HepG2 (cell line): Measurements from ENCODE around the gene GRHPR. TPM values are rescaled to one million over a fixed set of nuclear protein-coding genes. Genes with fewer than 3 reads are reported as not detected.

ENCODE experiments used
- CCAR2 ChIP-seq: fragments of 200-400 bp; formaldehyde crosslinking; optimal IDR thresholded peaks from 2 replicates; pipeline ENCODE3; 2018; ENCODE audit warnings: low read depth, mild to moderate bottlenecking, low read length, moderate library complexity
- ETS1 ChIP-seq: sonication (generic); formaldehyde crosslinking; IDR thresholded peaks from 2 replicates; pipeline ENCODE4 v1.4.0; 2020; ENCODE audit warnings: missing genetic modification reagents
- NCOA5 ChIP-seq: sonication (generic); formaldehyde crosslinking; IDR thresholded peaks from 2 replicates; pipeline ENCODE4 v1.4.0; 2020; ENCODE audit warnings: missing genetic modification reagents
- SIX1 ChIP-seq: sonication (generic); formaldehyde crosslinking; IDR thresholded peaks from 2 replicates; pipeline ENCODE4 v1.4.0; 2020; ENCODE audit warnings: missing genetic modification reagents, borderline replicate concordance
- TBP ChIP-seq: sonication (generic); formaldehyde crosslinking; IDR thresholded peaks from 2 replicates; pipeline ENCODE4 v1.5.0; 2020; ENCODE audit warnings: missing genetic modification reagents
- THAP8 ChIP-seq: sonication (generic); formaldehyde crosslinking; IDR thresholded peaks from 2 replicates; pipeline ENCODE4 v1.5.1; 2020; ENCODE audit warnings: missing genetic modification reagents, mild to moderate bottlenecking, borderline replicate concordance
- TRAFD1 ChIP-seq: sonication (generic); formaldehyde crosslinking; IDR thresholded peaks from 2 replicates; pipeline ENCODE4 v1.5.1; 2020; ENCODE audit warnings: missing genetic modification reagents, mild to moderate bottlenecking, borderline replicate concordance
- ZBTB10 ChIP-seq: sonication (generic); formaldehyde crosslinking; IDR thresholded peaks from 2 replicates; pipeline ENCODE4 v1.4.0; 2020; ENCODE audit warnings: missing genetic modification reagents, borderline replicate concordance
- ZFAT ChIP-seq: sonication (generic); formaldehyde crosslinking; conservative IDR thresholded peaks from 2 replicates; pipeline ENCODE4 v1.8.1; 2023; ENCODE audit warnings: missing genetic modification reagents, inconsistent platforms
- ZFP91 ChIP-seq: sonication (generic); formaldehyde crosslinking; IDR thresholded peaks from 2 replicates; pipeline ENCODE4 v1.9.0; 2022; ENCODE audit warnings: missing genetic modification reagents, mild to moderate bottlenecking, borderline replicate concordance
- ZHX1 ChIP-seq: sonication (generic); formaldehyde crosslinking; IDR thresholded peaks from 2 replicates; pipeline ENCODE4 v1.8.1; 2022; ENCODE audit warnings: low read depth, mild to moderate bottlenecking, missing genetic modification reagents
- ZNF597 ChIP-seq: sonication (generic); formaldehyde crosslinking; IDR thresholded peaks from 2 replicates; pipeline ENCODE4 v1.5.0; 2020; ENCODE audit warnings: missing genetic modification reagents
- ZNF670 ChIP-seq: sonication (generic); formaldehyde crosslinking; IDR thresholded peaks from 2 replicates; pipeline ENCODE4 v1.8.0; 2022; ENCODE audit warnings: mild to moderate bottlenecking, missing genetic modification reagents, borderline replicate concordance
- ZNF747 ChIP-seq: sonication (generic); formaldehyde crosslinking; IDR thresholded peaks from 2 replicates; pipeline ENCODE4 v1.8.1; 2023; ENCODE audit warnings: missing genetic modification reagents, mild to moderate bottlenecking, borderline replicate concordance
- polyA plus RNA-seq, 8 experiments: library from polyadenylated mRNA; depleted of rRNA in 3 of 8; stranded (reverse) in 7 of 8; unstranded in 1 of 8; fragments of >200 nt; fragmentation: Illumina TruSeq in 4 of 8; extraction: Trizol in 4 of 8; gene quantifications; 2 replicates each; pipeline versions ENCODE4 v1.2.1 to v1.2.3, GENCODE V29; 2011 to 2016; ENCODE audit warnings: low read depth in 4 of 8, missing spikeins in 1 of 8, mixed read lengths in 1 of 8; ENCODE audit not compliant: insufficient read depth in 1 of 8
- total RNA-seq, 5 experiments: library from RNA; depleted of rRNA; stranded (reverse); fragments of >200 nt; fragmentation: Illumina TruSeq; extraction: Trizol; gene quantifications; 2 replicates each; pipeline ENCODE4 v1.2.3, GENCODE V29; 2016; ENCODE audit warnings: low read depth in 1 of 5

The GRHPR gene
- total and polyA plus RNA-seq, 2 of the 13 experiments (the other 11 are each of a cell fraction or from before 2014, with no cell fraction given), result 113 to 115 TPM

- TF ChIP-seq ZFAT, result no peak
- TF ChIP-seq ZNF597 (CRISPR knock-in tag), result no peak
- no peak for TF ChIP-seq CCAR2
- TF ChIP-seq NCOA5, result no peak
- no peak for TF ChIP-seq SIX1 (CRISPR knock-in tag)
- TF ChIP-seq TBP (CRISPR knock-in tag), result no peak
- 0 out of 2 replicates have a peak, but pooled peaks have one; percentile 22 for TF ChIP-seq ZNF670 (CRISPR knock-in tag)
- no peak for TF ChIP-seq THAP8 (CRISPR knock-in tag)
- TF ChIP-seq ZFP91, result peak; percentile 61; the same call in 1 of the 2 replicates
- no peak for TF ChIP-seq ZBTB10 (CRISPR knock-in tag)
- TF ChIP-seq ETS1, result no peak
- 0 out of 2 replicates have a peak, but pooled peaks have one; percentile 17 for TF ChIP-seq ZNF747 (CRISPR knock-in tag)
- peak; percentile 66; the same call in 1 of the 2 replicates for TF ChIP-seq ZHX1 (CRISPR knock-in tag)
- TF ChIP-seq TRAFD1 (CRISPR knock-in tag), result no peak
Observed at GRCh38 chr9:37485389-37486255, 63.1 kb downstream of the GRHPR start, which contains the start of gene POLR1E (continued).
